ENCODE measurements around the gene GSTO2.

Gene GSTO2

DNA sequence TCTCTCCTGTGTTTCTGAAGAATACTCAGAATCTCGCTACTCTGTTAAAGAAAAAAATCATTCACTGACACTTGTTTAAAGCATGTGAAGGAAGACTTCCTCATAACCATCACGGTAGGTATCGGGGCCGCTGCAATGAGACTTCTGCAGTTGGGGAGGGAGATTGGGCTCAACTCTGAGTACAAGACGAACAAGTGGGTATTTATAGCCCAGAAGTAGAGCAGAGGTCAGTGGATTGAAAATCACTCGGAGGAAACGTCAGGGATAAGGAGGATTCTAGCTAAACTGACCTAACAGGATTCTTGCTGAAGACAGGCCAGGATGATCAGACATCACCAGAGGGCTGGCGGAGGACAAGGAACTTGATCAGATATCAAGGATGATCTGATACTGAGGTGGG, 35.9 kb downstream of the GSTO2 start:
- TF ChIP-seq, protein P1, sequence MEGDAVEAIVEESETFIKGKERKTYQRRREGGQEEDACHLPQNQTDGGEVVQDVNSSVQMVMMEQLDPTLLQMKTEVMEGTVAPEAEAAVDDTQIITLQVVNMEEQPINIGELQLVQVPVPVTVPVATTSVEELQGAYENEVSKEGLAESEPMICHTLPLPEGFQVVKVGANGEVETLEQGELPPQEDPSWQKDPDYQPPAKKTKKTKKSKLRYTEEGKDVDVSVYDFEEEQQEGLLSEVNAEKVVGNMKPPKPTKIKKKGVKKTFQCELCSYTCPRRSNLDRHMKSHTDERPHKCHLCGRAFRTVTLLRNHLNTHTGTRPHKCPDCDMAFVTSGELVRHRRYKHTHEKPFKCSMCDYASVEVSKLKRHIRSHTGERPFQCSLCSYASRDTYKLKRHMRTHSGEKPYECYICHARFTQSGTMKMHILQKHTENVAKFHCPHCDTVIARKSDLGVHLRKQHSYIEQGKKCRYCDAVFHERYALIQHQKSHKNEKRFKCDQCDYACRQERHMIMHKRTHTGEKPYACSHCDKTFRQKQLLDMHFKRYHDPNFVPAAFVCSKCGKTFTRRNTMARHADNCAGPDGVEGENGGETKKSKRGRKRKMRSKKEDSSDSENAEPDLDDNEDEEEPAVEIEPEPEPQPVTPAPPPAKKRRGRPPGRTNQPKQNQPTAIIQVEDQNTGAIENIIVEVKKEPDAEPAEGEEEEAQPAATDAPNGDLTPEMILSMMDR (conservative IDR thresholded peaks at IDR 0.05), result no peak
- peak overlapping the region; percentile 84 for H3K27ac ChIP-seq

DNA sequence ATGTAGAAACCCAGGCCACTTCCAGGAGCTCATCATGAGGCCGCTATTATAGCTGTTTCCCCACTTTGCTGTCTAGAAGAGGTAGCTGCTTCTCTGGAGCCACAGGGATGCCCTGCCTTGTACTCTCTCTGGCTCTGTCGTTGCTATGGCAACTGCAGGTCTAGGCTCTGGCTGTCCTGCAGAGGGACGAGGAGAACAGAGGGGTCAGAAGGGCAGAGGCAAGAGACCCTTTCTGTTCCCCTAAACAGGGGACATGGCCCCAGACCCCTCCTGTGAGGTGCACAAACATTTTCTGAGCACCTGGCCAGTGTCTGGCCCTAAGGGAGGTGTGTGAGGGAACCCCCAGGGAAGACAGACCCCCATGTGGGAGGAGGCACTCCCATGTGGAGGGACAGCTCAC, 37.9 kb downstream of the GSTO2 start:
- TF ChIP-seq, protein P1 (conservative IDR thresholded peaks at IDR 0.05), result no peak

GRCh38 chr10:104307576-104308438, 38.8 kb downstream of the GSTO2 start:
- TF ChIP-seq, protein P1 (conservative IDR thresholded peaks at IDR 0.05), result no peak
- H3K27ac ChIP-seq, result no peak overlapping the region

More for the DNA sequence above, 37.9 kb downstream of the GSTO2 start:
- H3K27ac ChIP-seq, result peak overlapping the region; percentile 84; the same call in 1 of the 2 replicates

- no peak overlapping the region for H3K27ac ChIP-seq
- TF ChIP-seq, protein P1 (conservative IDR thresholded peaks at IDR 0.05), result no peak
Observed at GRCh38 chr10:104308439-104308903, 39.5 kb downstream of the GSTO2 start.

GRCh38 chr10:104309980-104310978, 41.3 kb downstream of the GSTO2 start:
- TF ChIP-seq, protein P1 (conservative IDR thresholded peaks at IDR 0.05), result no peak
- no peak overlapping the region for H3K27ac ChIP-seq

DNA sequence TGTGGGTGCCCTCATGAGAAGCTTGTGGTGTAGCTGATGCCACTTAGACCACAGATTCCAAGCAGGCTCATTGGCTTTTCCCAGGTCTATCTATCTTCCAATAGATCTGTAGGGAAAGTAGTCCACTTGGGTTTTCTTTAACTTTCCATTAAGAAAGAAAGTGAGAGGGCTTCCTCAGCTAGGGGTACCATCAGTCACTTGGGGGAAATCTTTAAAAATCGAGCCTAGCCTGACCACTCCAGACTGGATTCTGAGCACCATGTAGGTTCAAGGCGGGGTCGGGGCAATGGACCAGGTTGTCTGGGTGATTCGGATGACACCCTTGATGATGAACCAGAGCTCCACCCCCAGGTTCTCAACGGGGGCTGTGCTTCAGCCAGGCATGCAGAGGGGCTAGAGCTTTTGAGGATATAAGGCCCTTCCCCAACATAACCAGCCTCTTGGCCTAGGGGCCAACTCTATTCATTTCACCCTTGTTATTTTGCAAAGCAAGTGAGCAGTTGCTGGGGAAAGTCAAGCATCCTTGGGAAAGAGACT, 42.3 kb downstream of the GSTO2 start:
- TF ChIP-seq, protein P1 (conservative IDR thresholded peaks at IDR 0.05), result no peak
- H3K27ac ChIP-seq, result no peak overlapping the region

All from VCaP (cell line).